HG02759 (cell line): ENCODE measurements around the gene JUP.
"Not testable (repeated sequence)": the region's sequence is repeated elsewhere in the genome, so short reads cannot be mapped to it uniquely, and the experiment has no call there.

Experiments used
- ATAC-seq: cut with Tn5 transposase; IDR thresholded peaks from one replicate; pipeline ENCODE4 v1.9.1; 2021; ENCODE audit warnings: mild to moderate bottlenecking, moderate library complexity; ENCODE audit not compliant: unreplicated experiment

JUP gene

GRCh38 chr17:41781404-41782110, 5.0 kb downstream of the JUP start:
- ATAC-seq = no peak

- ATAC-seq = no peak
Observed at GRCh38 chr17:41779954-41780353, 6.6 kb downstream of the JUP start.

GRCh38 chr17:41777574-41778188, 8.8 kb downstream of the JUP start:
- ATAC-seq = no peak

GRCh38 chr17:41777157-41777573, 9.3 kb downstream of the JUP start:
- no peak for ATAC-seq

- not testable (repeated sequence) for ATAC-seq
Observed at GRCh38 chr17:41776262-41776900, 10.1 kb downstream of the JUP start.

GRCh38 chr17:41775394-41776226, 10.9 kb downstream of the JUP start:
- ATAC-seq = no peak

GRCh38 chr17:41773731-41774193, 12.7 kb downstream of the JUP start:
- ATAC-seq = no peak

- no peak for ATAC-seq
Observed at GRCh38 chr17:41773190-41773588, 13.3 kb downstream of the JUP start.

GRCh38 chr17:41772586-41773189, 13.8 kb downstream of the JUP start:
- ATAC-seq = no peak

- no peak for ATAC-seq
Observed at GRCh38 chr17:41772218-41772585, 14.3 kb downstream of the JUP start.

GRCh38 chr17:41771389-41772206, 14.9 kb downstream of the JUP start:
- no peak for ATAC-seq

GRCh38 chr17:41769985-41770384, 16.5 kb downstream of the JUP start:
- no peak for ATAC-seq

- no peak for ATAC-seq
Observed at GRCh38 chr17:41769346-41769862, 17.1 kb downstream of the JUP start.

GRCh38 chr17:41768682-41769288, 17.7 kb downstream of the JUP start:
- ATAC-seq = no peak

GRCh38 chr17:41767324-41768042, 19.0 kb downstream of the JUP start:
- no peak for ATAC-seq

- no peak for ATAC-seq
Observed at GRCh38 chr17:41766135-41766534, 20.4 kb downstream of the JUP start.

- ATAC-seq = no peak
Observed at GRCh38 chr17:41763327-41763726, 23.2 kb downstream of the JUP start.

GRCh38 chr17:41762841-41763240, 23.7 kb downstream of the JUP start:
- ATAC-seq = no peak

- ATAC-seq = no peak
Observed at GRCh38 chr17:41762391-41762790, 24.1 kb downstream of the JUP start.
